Psoas muscle (tissue), 8 donors: ENCODE results near the gene ELN. TPM values are rescaled to one million over a fixed set of nuclear protein-coding genes. Genes with fewer than 3 reads are reported as not detected.
A peak's percentile ranks its signal among the peaks of the same experiment; 100 is the strongest.
"Not testable (repeated sequence)": the region's sequence is repeated elsewhere in the genome, so short reads cannot be mapped to it uniquely, and the experiment has no call there.

Experiments used
- ATAC-seq, 4 donors: fragments of 200-7000 bp; cut with Tn5 transposase; one replicate each; pipeline ENCODE4 v1.9.1; 2020; ENCODE audit warnings: moderate library complexity in 3 of 4, mild to moderate bottlenecking in 2 of 4
- DNase-seq, 2 donors: peaks; one replicate each; pipeline ENCODE4 v3.0.0-alpha.2; 2020
- H3K27ac ChIP-seq: fragments of 200-600 bp; one replicate; pipeline ENCODE4 v1.8.0; 2022
- H3K27me3 ChIP-seq, 3 donors: fragments of 200-600 bp in 1 of 3; one replicate each; pipeline versions ENCODE4 v1.6.1 to v1.8.0; 2013 to 2022; ENCODE audit warnings: low read length in 2 of 3, mild to moderate bottlenecking in 2 of 3, moderate library complexity in 1 of 3; ENCODE audit not compliant: insufficient read depth in 3 of 3
- H3K36me3 ChIP-seq, 2 donors: fragments of 200-600 bp in 1 of 2; one replicate each; pipeline versions ENCODE4 v1.6.1 to v1.8.0; 2013 to 2022; ENCODE audit warnings: low read depth in 1 of 2, mild to moderate bottlenecking in 1 of 2, moderate library complexity in 1 of 2; ENCODE audit not compliant: insufficient read depth in 1 of 2
- H3K4me1 ChIP-seq: fragments of 200-600 bp; one replicate; pipeline ENCODE4 v1.8.0; 2022
- H3K4me3 ChIP-seq: fragments of 200-600 bp; one replicate; pipeline ENCODE4 v1.8.0; 2022; ENCODE audit warnings: mild to moderate bottlenecking
- H3K9me3 ChIP-seq: fragments of 200-600 bp; one replicate; pipeline ENCODE4 v1.8.0; 2022
- WGBS, 3 donors: extraction: QIAGEN DNeasy Blood & Tissue Kit; methylation state at CpG; one replicate each; pipeline versions ENCODE4 v1.1.6 to v1.1.7; 2013; 5-methylcytosine and 5-hydroxymethylcytosine counted together
- intact Hi-C, 2 donors: fragments of 100-400 bp; cut with DNase I; formaldehyde crosslinking; loops; one replicate each; pipeline versions ENCODE4 v1.11.0 to v1.14.2; 2022
- polyA plus RNA-seq, 3 donors: library from polyadenylated mRNA; stranded (reverse); fragments of 200-250 nt; gene quantifications; one replicate each; pipeline ENCODE4 v1.2.3, GENCODE V29; 2013
- total RNA-seq, 4 donors: library from RNA; stranded (reverse); fragmentation: NEBNext Ultra II Directional in 2 of 4; extraction: Animal tissue kit (Norgen Biotek cat#: 25700) in 2 of 4; gene quantifications; one replicate each; pipeline versions ENCODE4 v1.2.1 to v1.2.4, GENCODE V29; 2021 to 2023
- TF ChIP-seq, protein P1 (sequence below): fragments of 200-600 bp; IDR thresholded peaks from one replicate; pipeline ENCODE4 v1.8.0; 2022; ENCODE audit warnings: antibody characterized with exemption
- donor health status: healthy with polysubstance abuse.
- donor health status: DM: no; HTN: no; CAD: no; lungs with moderate emphysema.
- donor health status: Bipolar disorder and iron deficiency.
- donor health status: healthy.
- donor health status: DM: yes; HTN: yes; CAD: no.
- donor health status: DM: no; HTN: no; CAD: no.
- donor health status: DM: no; HTN: no; CAD: no.
- donor health status: DM: yes; HTN: yes; CAD: no.

ELN gene
- total and polyA plus RNA-seq, 7 donors, result 10.6 to 41.1 (median 16.3) TPM

DNA sequence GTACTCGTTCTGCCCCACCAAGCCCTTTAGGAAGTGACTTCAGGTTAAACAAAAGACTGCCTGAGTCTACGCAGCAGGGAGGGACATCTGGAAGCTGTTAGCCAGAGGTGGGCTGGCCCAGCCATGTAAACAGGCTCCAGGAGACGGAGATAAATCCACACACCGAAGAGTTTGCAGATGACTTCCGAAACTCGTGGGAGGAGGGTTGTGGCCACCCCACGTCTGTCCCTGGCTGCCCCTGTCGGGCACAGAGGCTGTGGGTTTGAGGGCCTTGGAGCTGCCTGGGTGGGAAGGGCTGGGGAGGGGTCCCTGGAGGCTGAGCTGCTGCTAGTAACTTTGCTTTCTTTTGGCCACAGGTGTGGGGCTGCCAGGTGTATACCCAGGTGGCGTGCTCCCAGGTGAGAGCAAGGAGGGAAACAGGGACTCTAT, 15.6 kb downstream of the ELN start:
- peaks cover 17% of the 10 kb centered on the region for H3K4me1 ChIP-seq
- no peaks in the 10 kb centered on the region for H3K36me3 ChIP-seq
- H3K9me3 ChIP-seq, result no peaks in the 10 kb centered on the region
- DNase-seq, result no peak
- no peak for ATAC-seq
- TF ChIP-seq, protein P1, sequence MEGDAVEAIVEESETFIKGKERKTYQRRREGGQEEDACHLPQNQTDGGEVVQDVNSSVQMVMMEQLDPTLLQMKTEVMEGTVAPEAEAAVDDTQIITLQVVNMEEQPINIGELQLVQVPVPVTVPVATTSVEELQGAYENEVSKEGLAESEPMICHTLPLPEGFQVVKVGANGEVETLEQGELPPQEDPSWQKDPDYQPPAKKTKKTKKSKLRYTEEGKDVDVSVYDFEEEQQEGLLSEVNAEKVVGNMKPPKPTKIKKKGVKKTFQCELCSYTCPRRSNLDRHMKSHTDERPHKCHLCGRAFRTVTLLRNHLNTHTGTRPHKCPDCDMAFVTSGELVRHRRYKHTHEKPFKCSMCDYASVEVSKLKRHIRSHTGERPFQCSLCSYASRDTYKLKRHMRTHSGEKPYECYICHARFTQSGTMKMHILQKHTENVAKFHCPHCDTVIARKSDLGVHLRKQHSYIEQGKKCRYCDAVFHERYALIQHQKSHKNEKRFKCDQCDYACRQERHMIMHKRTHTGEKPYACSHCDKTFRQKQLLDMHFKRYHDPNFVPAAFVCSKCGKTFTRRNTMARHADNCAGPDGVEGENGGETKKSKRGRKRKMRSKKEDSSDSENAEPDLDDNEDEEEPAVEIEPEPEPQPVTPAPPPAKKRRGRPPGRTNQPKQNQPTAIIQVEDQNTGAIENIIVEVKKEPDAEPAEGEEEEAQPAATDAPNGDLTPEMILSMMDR, result no peak
- no peak overlapping the region for H3K27ac ChIP-seq
- H3K4me3 ChIP-seq, result no peak overlapping the region
- H3K27me3 ChIP-seq, result no peaks in the 10 kb centered on the region
- 72 to 77% (median 74%) methylated on average over 9 of the region's 9 CpGs for WGBS, 3 donors
- intact Hi-C loops, result no loop called here

DNA sequence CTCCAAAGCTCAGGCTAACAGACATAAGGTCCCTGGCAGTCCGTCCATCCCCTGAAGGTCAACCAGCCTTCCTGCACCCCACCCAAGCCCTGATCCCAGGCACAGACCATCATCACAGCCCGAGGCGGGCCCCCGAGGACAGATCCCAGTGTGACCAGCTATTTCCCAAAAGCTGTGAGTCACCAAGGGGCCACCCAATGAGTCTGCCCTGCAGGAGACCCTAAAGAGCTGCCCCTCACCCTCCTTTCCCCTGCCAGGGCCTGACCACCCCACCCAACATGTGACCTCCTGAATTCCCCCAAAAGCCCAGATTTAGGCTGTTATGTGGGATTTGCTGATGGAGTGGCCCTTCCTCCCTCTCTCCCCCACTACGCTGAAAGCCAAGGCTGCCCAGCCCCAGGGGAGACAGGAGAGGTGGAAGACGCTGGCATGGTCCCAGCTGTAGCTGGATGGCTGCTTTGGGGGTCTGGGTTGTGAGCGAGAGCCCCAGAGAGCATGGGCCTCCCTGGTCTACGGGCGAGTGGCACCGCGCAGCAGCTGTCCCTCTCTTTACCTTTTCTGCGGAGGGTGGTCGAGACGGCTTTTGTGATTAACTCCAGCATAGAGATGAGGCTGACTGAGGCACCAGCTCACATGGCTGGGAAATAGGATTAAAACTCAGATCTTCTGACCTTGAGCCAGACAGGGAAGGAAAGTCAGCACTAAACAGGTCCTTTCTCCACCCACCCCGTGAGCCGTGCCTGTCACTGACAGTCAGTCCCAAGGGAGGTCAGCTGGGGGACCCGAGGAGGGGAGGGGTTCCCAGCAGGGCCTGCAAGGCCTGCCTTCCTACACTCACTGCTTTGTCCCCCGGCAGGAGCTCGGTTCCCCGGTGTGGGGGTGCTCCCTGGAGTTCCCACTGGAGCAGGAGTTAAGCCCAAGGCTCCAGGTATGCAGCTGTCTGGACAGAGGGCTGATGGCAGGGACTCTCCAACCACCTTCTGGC, 16.7 kb downstream of the ELN start:
- Histone ChIP-seq H3K4me1 (peaks cover 7% of the 10 kb centered on the region), H3K27me3 (no peaks in the 10 kb centered on the region), H3K27ac (no peak overlapping the region), H3K36me3 (no peaks in the 10 kb centered on the region), H3K4me3 (no peak overlapping the region), H3K9me3 (no peaks in the 10 kb centered on the region)
- DNase-seq (peak; percentile 11 to 33), ATAC-seq (no peak)
- TF ChIP-seq, protein P1, result no peak
- intact Hi-C loops, result no loop called here
- 86 to 89% (median 87%) methylated on average over 20 of the region's 20 CpGs for WGBS, 3 donors

DNA sequence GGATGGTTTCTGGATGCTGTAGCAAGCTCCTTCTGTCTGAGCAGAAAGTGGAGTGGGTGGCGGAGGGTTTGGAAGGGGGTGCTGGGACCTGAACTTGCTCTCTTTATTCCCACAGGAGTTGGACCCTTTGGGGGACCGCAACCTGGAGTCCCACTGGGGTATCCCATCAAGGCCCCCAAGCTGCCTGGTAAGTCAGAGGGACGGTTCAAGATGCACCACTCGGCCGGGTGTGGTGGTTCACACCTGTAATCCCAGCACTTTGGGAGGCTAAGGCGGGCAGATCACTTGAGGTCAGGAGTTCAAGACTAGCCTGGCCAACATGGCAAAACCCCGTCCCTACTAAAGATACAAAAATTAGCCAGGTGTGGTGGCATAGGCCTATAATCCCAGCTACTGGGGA, 18.6 kb downstream of the ELN start:
- H3K27ac ChIP-seq, H3K4me1 ChIP-seq, H3K36me3 ChIP-seq, ATAC-seq, H3K4me3 ChIP-seq, H3K9me3 ChIP-seq, H3K27me3 ChIP-seq, DNase-seq, intact Hi-C loops: not testable (repeated sequence)
- 87 to 98% (median 97%) methylated on average over 7 of the region's 7 CpGs for WGBS, 3 donors

DNA sequence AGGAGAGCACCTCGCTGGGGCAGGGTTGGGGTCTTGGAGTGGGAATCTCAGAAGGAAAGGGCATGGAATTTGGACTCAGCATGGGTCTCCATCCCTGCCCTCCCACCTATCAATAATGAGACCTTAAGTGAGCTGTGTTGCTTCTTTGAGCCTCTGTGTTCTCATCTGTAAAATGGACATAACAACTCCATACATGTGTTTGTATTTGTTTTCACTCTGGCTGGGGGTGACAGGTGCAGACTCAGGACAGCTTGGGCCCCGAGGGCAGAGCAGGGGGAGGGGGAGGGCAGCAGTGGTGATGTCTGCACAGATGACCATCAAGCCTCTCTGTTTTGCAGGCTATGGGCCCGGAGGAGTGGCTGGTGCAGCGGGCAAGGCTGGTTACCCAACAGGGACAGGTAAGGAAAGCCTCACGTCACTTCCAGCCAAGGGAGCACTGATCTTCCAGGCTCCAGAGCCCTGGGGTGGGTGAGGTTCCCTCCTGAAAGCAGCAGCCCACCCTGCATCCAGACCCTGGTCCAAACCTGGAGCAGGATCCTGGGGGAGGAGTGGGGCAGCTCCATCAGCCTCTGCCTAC, 19.9 kb downstream of the ELN start:
- Histone ChIP-seq H3K27me3 (peaks cover 0 to 4% (median 0%) of the 10 kb centered on the region in 3 donors), H3K4me3 (no peak overlapping the region), H3K36me3 (no peaks in the 10 kb centered on the region), H3K4me1 (no peaks in the 10 kb centered on the region), H3K27ac (no peak overlapping the region), H3K9me3 (no peaks in the 10 kb centered on the region)
- intact Hi-C loops, result no loop called here
- ATAC-seq (no peak), DNase-seq (peak in 1 of 2 donors; percentile 8)
- WGBS, 3 donors, result 80 to 89% (median 87%) methylated on average over 5 of the region's 5 CpGs
- TF ChIP-seq, protein P1, result no peak

DNA sequence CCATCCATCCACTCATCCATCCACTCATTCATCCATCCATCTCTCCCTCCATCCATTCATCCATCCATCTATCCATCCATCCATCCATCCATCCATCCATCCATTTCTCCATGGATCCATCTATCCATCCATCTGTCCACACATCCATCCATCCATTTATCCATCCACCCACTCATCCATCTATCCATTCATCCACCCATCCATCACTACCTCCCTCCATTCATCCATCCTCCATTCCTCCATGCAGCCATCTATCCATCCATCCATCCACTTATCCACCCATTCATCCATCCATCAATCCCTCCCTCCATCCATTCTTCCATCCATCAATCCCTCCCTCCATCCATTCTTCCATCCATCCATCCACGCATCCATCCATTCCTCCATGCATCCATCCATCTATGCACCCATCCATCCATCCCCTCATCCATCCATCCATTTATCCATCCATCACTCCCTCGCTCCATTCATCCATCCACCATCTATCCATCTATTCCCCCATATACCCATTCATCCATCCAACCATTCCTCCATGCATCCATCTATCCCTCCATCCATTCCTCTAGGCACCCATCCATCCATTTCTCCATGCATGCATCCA, 21.1 kb downstream of the ELN start:
- TF ChIP-seq, protein P1, result no peak
- WGBS, 3 donors, result 97 to 100% (median 98%) methylated on average over 2 of the region's 2 CpGs
- H3K36me3 ChIP-seq, result no peaks in the 10 kb centered on the region

More for the DNA sequence above, 21.1 kb downstream of the ELN start:
- H3K4me3 ChIP-seq, result no peak overlapping the region
- ATAC-seq (no peak), DNase-seq (no peak)
- intact Hi-C loops, result no loop called here
- H3K27ac ChIP-seq, result no peak overlapping the region
- no peaks in the 10 kb centered on the region for H3K9me3 ChIP-seq
- peaks cover 0 to 7% (median 0%) of the 10 kb centered on the region in 3 donors for H3K27me3 ChIP-seq
- no peaks in the 10 kb centered on the region for H3K4me1 ChIP-seq
